Esophagus squamous epithelium (tissue), 4 donors: ENCODE results near the gene RPS6KC1.

ENCODE experiments used
- POLR2A ChIP-seq, 4 donors: fragments of 450-650 bp; IDR thresholded peaks; one replicate each; pipeline ENCODE4 v1.6.1; 2017; ENCODE audit warnings: antibody characterized with exemption in 4 of 4, mild to moderate bottlenecking in 4 of 4, moderate library complexity in 3 of 4
- TF ChIP-seq, protein P1 (sequence below), 6 experiments: fragments of 450-650 bp in 4 of 6; fragments of 200-600 bp in 2 of 6; sonication (generic) in 2 of 6; IDR thresholded peaks; one replicate each; pipeline ENCODE4 v1.5.1; 2016 to 2019; ENCODE audit warnings: antibody characterized with exemption in 6 of 6, mild to moderate bottlenecking in 4 of 6, moderate library complexity in 4 of 6

DNA sequence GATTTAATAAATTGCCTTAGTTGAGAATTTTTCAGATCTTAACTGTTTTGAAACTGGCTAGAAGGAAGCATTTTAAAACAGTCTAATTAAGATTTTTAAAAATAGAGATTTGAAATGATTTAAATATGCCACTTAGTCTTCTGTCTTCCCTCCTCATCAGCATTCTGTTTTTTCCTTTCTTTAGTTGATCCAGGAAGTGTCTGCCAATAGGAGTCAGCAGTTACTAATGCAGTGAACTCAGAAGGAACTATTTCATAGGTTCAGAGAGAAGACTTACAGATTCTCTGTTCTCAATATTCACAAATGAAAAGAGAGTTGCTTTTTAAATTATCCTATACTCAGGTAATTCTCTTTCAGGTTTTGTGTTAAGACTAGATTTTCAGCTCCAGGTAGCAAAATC, 84.5 kb downstream of the RPS6KC1 start:
- TF ChIP-seq, protein P1, sequence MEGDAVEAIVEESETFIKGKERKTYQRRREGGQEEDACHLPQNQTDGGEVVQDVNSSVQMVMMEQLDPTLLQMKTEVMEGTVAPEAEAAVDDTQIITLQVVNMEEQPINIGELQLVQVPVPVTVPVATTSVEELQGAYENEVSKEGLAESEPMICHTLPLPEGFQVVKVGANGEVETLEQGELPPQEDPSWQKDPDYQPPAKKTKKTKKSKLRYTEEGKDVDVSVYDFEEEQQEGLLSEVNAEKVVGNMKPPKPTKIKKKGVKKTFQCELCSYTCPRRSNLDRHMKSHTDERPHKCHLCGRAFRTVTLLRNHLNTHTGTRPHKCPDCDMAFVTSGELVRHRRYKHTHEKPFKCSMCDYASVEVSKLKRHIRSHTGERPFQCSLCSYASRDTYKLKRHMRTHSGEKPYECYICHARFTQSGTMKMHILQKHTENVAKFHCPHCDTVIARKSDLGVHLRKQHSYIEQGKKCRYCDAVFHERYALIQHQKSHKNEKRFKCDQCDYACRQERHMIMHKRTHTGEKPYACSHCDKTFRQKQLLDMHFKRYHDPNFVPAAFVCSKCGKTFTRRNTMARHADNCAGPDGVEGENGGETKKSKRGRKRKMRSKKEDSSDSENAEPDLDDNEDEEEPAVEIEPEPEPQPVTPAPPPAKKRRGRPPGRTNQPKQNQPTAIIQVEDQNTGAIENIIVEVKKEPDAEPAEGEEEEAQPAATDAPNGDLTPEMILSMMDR (IDR thresholded peaks at IDR 0.05), result no peak
- no peak for TF ChIP-seq POLR2A (IDR thresholded peaks at IDR 0.05)
